SK-N-SH (cell line): ENCODE data around the gene KRTAP3-3.

Experiments used
- RCOR1 ChIP-seq: fragments of 150-350 bp; IDR thresholded peaks from 2 replicates; pipeline ENCODE4 v1.6.1; 2017; ENCODE audit warnings: antibody characterized with exemption, low read length
- RFX5 ChIP-seq: IDR thresholded peaks from 2 replicates; pipeline ENCODE4 v1.6.1; 2012; ENCODE audit warnings: mild to moderate bottlenecking, improper control_type of control experiment, low read length
- RXRA ChIP-seq: IDR thresholded peaks from 2 replicates; pipeline ENCODE4 v1.4.0; 2012; ENCODE audit warnings: low read depth, mild to moderate bottlenecking, borderline replicate concordance
- SIN3A ChIP-seq: IDR thresholded peaks from 2 replicates; pipeline ENCODE4 v1.6.1; 2012; ENCODE audit warnings: low read depth, mild to moderate bottlenecking, low read length, moderate library complexity, borderline replicate concordance
- TCF12 ChIP-seq: IDR thresholded peaks from 2 replicates; pipeline ENCODE4 v1.4.0; 2012
- TEAD4 ChIP-seq: IDR thresholded peaks from 2 replicates; pipeline ENCODE4 v1.4.0; 2012; ENCODE audit warnings: mild to moderate bottlenecking, borderline replicate concordance; ENCODE audit not compliant: insufficient read depth
- TF ChIP-seq, protein P1 (sequence below): fragments of 200-600 bp; sonication (generic); IDR thresholded peaks from 2 replicates; pipeline ENCODE4 v1.6.1; 2017; ENCODE audit warnings: antibody characterized with exemption, mild to moderate bottlenecking, moderate library complexity
- TF ChIP-seq, protein P2 (sequence below): IDR thresholded peaks from 2 replicates; pipeline ENCODE4 v1.4.0; 2012; ENCODE audit warnings: low read depth
- TF ChIP-seq, protein P3 (sequence below): IDR thresholded peaks from 2 replicates; pipeline ENCODE4 v1.6.1; 2012; ENCODE audit warnings: mild to moderate bottlenecking, low read depth, low read length, moderate library complexity

DNA sequence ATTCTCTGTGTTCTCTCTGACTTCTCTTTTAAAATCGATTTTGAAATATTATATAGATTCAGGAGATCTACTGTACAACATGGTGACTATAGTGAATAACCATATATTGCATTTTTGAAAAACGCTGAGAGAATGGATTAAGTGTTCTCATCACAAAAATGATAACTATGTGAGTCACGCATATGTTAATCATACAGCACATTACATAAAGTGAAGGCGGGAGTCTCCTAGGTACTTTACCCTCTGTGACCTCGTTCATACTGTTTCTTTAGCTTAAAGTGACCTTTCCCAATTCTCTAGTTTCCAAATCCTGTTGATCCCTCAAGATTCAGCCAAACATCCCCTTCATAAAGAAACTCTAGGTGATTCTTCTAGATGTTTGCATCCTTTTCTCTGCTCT is 8.8 kb upstream of the KRTAP3-3 start:
- TF ChIP-seq RCOR1 (no peak), RFX5 (no peak), SIN3A (no peak), TCF12 (no peak), TEAD4 (no peak), RXRA (no peak)
- TF ChIP-seq, protein P1, sequence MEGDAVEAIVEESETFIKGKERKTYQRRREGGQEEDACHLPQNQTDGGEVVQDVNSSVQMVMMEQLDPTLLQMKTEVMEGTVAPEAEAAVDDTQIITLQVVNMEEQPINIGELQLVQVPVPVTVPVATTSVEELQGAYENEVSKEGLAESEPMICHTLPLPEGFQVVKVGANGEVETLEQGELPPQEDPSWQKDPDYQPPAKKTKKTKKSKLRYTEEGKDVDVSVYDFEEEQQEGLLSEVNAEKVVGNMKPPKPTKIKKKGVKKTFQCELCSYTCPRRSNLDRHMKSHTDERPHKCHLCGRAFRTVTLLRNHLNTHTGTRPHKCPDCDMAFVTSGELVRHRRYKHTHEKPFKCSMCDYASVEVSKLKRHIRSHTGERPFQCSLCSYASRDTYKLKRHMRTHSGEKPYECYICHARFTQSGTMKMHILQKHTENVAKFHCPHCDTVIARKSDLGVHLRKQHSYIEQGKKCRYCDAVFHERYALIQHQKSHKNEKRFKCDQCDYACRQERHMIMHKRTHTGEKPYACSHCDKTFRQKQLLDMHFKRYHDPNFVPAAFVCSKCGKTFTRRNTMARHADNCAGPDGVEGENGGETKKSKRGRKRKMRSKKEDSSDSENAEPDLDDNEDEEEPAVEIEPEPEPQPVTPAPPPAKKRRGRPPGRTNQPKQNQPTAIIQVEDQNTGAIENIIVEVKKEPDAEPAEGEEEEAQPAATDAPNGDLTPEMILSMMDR: no peak
- TF ChIP-seq, protein P2, sequence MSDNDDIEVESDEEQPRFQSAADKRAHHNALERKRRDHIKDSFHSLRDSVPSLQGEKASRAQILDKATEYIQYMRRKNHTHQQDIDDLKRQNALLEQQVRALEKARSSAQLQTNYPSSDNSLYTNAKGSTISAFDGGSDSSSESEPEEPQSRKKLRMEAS: no peak
- TF ChIP-seq, protein P3, sequence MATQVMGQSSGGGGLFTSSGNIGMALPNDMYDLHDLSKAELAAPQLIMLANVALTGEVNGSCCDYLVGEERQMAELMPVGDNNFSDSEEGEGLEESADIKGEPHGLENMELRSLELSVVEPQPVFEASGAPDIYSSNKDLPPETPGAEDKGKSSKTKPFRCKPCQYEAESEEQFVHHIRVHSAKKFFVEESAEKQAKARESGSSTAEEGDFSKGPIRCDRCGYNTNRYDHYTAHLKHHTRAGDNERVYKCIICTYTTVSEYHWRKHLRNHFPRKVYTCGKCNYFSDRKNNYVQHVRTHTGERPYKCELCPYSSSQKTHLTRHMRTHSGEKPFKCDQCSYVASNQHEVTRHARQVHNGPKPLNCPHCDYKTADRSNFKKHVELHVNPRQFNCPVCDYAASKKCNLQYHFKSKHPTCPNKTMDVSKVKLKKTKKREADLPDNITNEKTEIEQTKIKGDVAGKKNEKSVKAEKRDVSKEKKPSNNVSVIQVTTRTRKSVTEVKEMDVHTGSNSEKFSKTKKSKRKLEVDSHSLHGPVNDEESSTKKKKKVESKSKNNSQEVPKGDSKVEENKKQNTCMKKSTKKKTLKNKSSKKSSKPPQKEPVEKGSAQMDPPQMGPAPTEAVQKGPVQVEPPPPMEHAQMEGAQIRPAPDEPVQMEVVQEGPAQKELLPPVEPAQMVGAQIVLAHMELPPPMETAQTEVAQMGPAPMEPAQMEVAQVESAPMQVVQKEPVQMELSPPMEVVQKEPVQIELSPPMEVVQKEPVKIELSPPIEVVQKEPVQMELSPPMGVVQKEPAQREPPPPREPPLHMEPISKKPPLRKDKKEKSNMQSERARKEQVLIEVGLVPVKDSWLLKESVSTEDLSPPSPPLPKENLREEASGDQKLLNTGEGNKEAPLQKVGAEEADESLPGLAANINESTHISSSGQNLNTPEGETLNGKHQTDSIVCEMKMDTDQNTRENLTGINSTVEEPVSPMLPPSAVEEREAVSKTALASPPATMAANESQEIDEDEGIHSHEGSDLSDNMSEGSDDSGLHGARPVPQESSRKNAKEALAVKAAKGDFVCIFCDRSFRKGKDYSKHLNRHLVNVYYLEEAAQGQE: no peak
